Transverse colon (tissue), 4 donors: ENCODE data around the gene XRN1.

Source experiments
- CTCF ChIP-seq, 5 experiments: fragments of 200-600 bp in 3 of 5; fragments of 450-650 bp in 2 of 5; sonication (generic) in 3 of 5; IDR thresholded peaks; 1 replicate in 2 of 5; 2 replicates in 3 of 5; pipeline ENCODE4 v1.5.1; 2016 to 2017; ENCODE audit warnings: antibody characterized with exemption in 5 of 5, inconsistent platforms in 3 of 5, mild to moderate bottlenecking in 2 of 5, moderate library complexity in 1 of 5
- POLR2AphosphoS5 ChIP-seq, 3 donors: sonication (generic); formaldehyde crosslinking; IDR thresholded peaks; one replicate each; pipeline ENCODE4 v1.6.1; 2016; ENCODE audit warnings: antibody characterized with exemption in 3 of 3

GRCh38 chr3:142296507-142296906 is 151.3 kb downstream of the XRN1 start:
- no peak for TF ChIP-seq CTCF (IDR thresholded peaks at IDR 0.05)
- no peak for TF ChIP-seq POLR2AphosphoS5 (IDR thresholded peaks at IDR 0.05)
